HFFc6 (cell line): ENCODE measurements around the gene MYL3. TPM values are rescaled to one million over a fixed set of nuclear protein-coding genes. Genes with fewer than 3 reads are reported as not detected.
A peak's percentile ranks its signal among the peaks of the same experiment; 100 is the strongest.

Source experiments
- DNase-seq: peaks from one replicate; pipeline ENCODE4 v3.0.0-alpha.2; 2018
- H3K27ac Mint-ChIP-seq: 2 replicates; pipeline ENCODE4 v1.8.0; 2020; ENCODE audit warnings: mild to moderate bottlenecking, mixed read lengths
- H3K27me3 Mint-ChIP-seq: 2 replicates; pipeline ENCODE4 v1.8.0; 2021; ENCODE audit warnings: mild to moderate bottlenecking, moderate library complexity, mixed read lengths; ENCODE audit not compliant: insufficient read depth
- H3K36me3 Mint-ChIP-seq: 2 replicates; pipeline ENCODE4 v1.8.0; 2021; ENCODE audit warnings: low read depth, mixed read lengths
- H3K4me1 Mint-ChIP-seq: 2 replicates; pipeline ENCODE4 v1.8.0; 2020; ENCODE audit warnings: low read depth, mixed read lengths
- H3K4me3 Mint-ChIP-seq: 2 replicates; pipeline ENCODE4 v1.8.0; 2020; ENCODE audit warnings: mild to moderate bottlenecking, moderate library complexity, mixed read lengths
- H3K9me3 Mint-ChIP-seq: 2 replicates; pipeline ENCODE4 v1.8.0; 2020; ENCODE audit warnings: mild to moderate bottlenecking, mixed read lengths
- CTCF ChIP-seq: fragments of 200-600 bp; sonication (generic); IDR thresholded peaks from 2 replicates; pipeline ENCODE4 v1.5.0; 2021; ENCODE audit warnings: antibody characterized with exemption, mild to moderate bottlenecking
- total RNA-seq, 6 experiments: library from RNA; stranded (reverse); fragmentation: NEBNext Ultra II Directional; extraction: Animal tissue kit (Norgen Biotek cat#: 25700); gene quantifications; 2 replicates in 1 of 6; 3 replicates in 5 of 6; pipeline ENCODE4 v1.2.3, GENCODE V29; 2021

Gene MYL3
- total RNA-seq, 6 experiments from 2014 or later = 0.30 to 0.31 TPM; not detected in 4

GRCh38 chr3:46905213-46905560, 41.9 kb upstream of the MYL3 start:
- no peaks in the 10 kb centered on the region for H3K36me3 Mint-ChIP-seq
- no peaks in the 10 kb centered on the region for H3K9me3 Mint-ChIP-seq
- no peak overlapping the region for H3K4me3 Mint-ChIP-seq
- H3K4me1 Mint-ChIP-seq = peaks cover 13% of the 10 kb centered on the region
- no peak for TF ChIP-seq CTCF
- no peak for DNase-seq
- H3K27ac Mint-ChIP-seq = no peak overlapping the region
- peaks cover 4% of the 10 kb centered on the region for H3K27me3 Mint-ChIP-seq

- Mint-ChIP-seq H3K4me1 (peaks cover 11% of the 10 kb centered on the region), H3K27me3 (peaks cover 4% of the 10 kb centered on the region), H3K36me3 (no peaks in the 10 kb centered on the region), H3K4me3 (no peak overlapping the region), H3K27ac (no peak overlapping the region), H3K9me3 (no peaks in the 10 kb centered on the region)
- DNase-seq = no peak
- no peak for TF ChIP-seq CTCF
Observed at GRCh38 chr3:46904303-46905212, 41.3 kb upstream of the MYL3 start.

- TF ChIP-seq CTCF = no peak
- no peak overlapping the region for H3K27ac Mint-ChIP-seq
- H3K4me1 Mint-ChIP-seq = peaks cover 7% of the 10 kb centered on the region
- DNase-seq = peak; percentile 51
- H3K27me3 Mint-ChIP-seq = peaks cover 4% of the 10 kb centered on the region
- H3K4me3 Mint-ChIP-seq = no peak overlapping the region; the same call in 1 of the 2 replicates
- H3K9me3 Mint-ChIP-seq = no peaks in the 10 kb centered on the region
- no peaks in the 10 kb centered on the region for H3K36me3 Mint-ChIP-seq
Observed at GRCh38 chr3:46903341-46904302, 40.4 kb upstream of the MYL3 start.

GRCh38 chr3:46902188-46902631, 39.0 kb upstream of the MYL3 start:
- H3K27me3 Mint-ChIP-seq = peaks cover 4% of the 10 kb centered on the region
- no peak for DNase-seq
- H3K4me3 Mint-ChIP-seq = no peak overlapping the region

More at GRCh38 chr3:46902188-46902631, 39.0 kb upstream of the MYL3 start:
- Mint-ChIP-seq H3K27ac (no peak overlapping the region), H3K4me1 (peaks cover 7% of the 10 kb centered on the region), H3K9me3 (no peaks in the 10 kb centered on the region), H3K36me3 (no peaks in the 10 kb centered on the region)
- TF ChIP-seq CTCF = no peak
